Ovary (tissue), 9 donors: ENCODE data around the gene RHCG. TPM values are rescaled to one million over a fixed set of nuclear protein-coding genes. Genes with fewer than 3 reads are reported as not detected.

Experiments used
- DNase-seq, 5 donors: peaks; one replicate each; pipeline ENCODE4 v3.0.0-alpha.2; 2019 to 2020
- H3K27ac ChIP-seq, 2 donors: fragments of 200-600 bp; one replicate each; pipeline versions ENCODE4 v1.5.1 to v1.8.0; 2019 to 2022
- H3K27me3 ChIP-seq: fragments of 200-600 bp; one replicate; pipeline ENCODE4 v1.8.0; 2022
- H3K36me3 ChIP-seq: fragments of 200-600 bp; sonication (generic); one replicate; pipeline ENCODE4 v1.5.1; 2019
- H3K4me1 ChIP-seq: one replicate; pipeline ENCODE4 v1.8.1; 2013; ENCODE audit warnings: mild to moderate bottlenecking, moderate library complexity; ENCODE audit not compliant: insufficient read depth
- H3K4me3 ChIP-seq: fragments of 200-600 bp; sonication (generic); one replicate; pipeline ENCODE4 v1.5.1; 2017
- H3K9me3 ChIP-seq, 2 donors: fragments of 200-600 bp in 1 of 2; sonication (generic) in 1 of 2; one replicate each; pipeline versions ENCODE4 v1.5.1 to v1.8.1; 2013 to 2019; ENCODE audit warnings: mild to moderate bottlenecking in 1 of 2, moderate library complexity in 1 of 2
- EP300 ChIP-seq: sonication (generic); formaldehyde crosslinking; IDR thresholded peaks from one replicate; pipeline ENCODE4 v1.6.1; 2017; ENCODE audit warnings: antibody characterized with exemption
- POLR2A ChIP-seq: fragments of 450-650 bp; IDR thresholded peaks from one replicate; pipeline ENCODE4 v1.6.1; 2017; ENCODE audit warnings: antibody characterized with exemption, mild to moderate bottlenecking, moderate library complexity
- WGBS, 3 donors: extraction: QIAGEN DNeasy Blood & Tissue Kit in 1 of 3; methylation state at CpG; one replicate each; pipeline versions ENCODE4 v1.1.5 to v1.1.7; 2013 to 2017; 5-methylcytosine and 5-hydroxymethylcytosine counted together
- intact Hi-C, 4 donors: fragments of 100-400 bp; cut with DNase I; formaldehyde crosslinking; loops; one replicate each; pipeline versions ENCODE4 v1.11.0 to v1.15.1; 2022 to 2023
- polyA plus RNA-seq, 2 donors: library from polyadenylated mRNA; stranded (reverse); fragments of 200-250 nt in 1 of 2; fragments of 350-450 nt in 1 of 2; fragmentation: Illumina TruSeq in 1 of 2; extraction: RNeasy Lipid Tissue Mini Kit (QIAGEN cat#74804) in 1 of 2; gene quantifications; one replicate each; pipeline ENCODE4 v1.2.3, GENCODE V29; 2013 to 2014
- total RNA-seq, 7 donors: library from RNA; depleted of rRNA in 2 of 7; stranded (reverse); fragments of >200 nt in 2 of 7; fragmentation: NEBNext Ultra II Directional in 3 of 7; extraction: Animal tissue kit (Norgen Biotek cat#: 25700) in 3 of 7; gene quantifications; one replicate each; pipeline versions ENCODE4 v1.1.0 to v1.2.4, GENCODE V29; 2016 to 2023
- TF ChIP-seq, protein P1 (sequence below), 3 donors: fragments of 450-650 bp in 2 of 3; fragments of 200-600 bp in 1 of 3; IDR thresholded peaks; one replicate each; pipeline versions ENCODE4 v1.5.1 to v1.8.0; 2016 to 2022; ENCODE audit warnings: antibody characterized with exemption in 3 of 3, mild to moderate bottlenecking in 1 of 3
- donor health status: DM: no; HTN: no; CAD: no; lungs with moderate emphysema.
- donor health status: DM: no; HTN: no; CAD: no.
- donor health status: Bipolar disorder and iron deficiency.
- donor health status: DM: yes; HTN: yes; CAD: no.
- donor health status: DM: no; HTN: no; CAD: no.
- donor health status: DM: yes; HTN: yes; CAD: no.

RHCG gene
- total and polyA plus RNA-seq, 9 donors = 0.23 to 0.67 TPM; not detected in 7

DNA sequence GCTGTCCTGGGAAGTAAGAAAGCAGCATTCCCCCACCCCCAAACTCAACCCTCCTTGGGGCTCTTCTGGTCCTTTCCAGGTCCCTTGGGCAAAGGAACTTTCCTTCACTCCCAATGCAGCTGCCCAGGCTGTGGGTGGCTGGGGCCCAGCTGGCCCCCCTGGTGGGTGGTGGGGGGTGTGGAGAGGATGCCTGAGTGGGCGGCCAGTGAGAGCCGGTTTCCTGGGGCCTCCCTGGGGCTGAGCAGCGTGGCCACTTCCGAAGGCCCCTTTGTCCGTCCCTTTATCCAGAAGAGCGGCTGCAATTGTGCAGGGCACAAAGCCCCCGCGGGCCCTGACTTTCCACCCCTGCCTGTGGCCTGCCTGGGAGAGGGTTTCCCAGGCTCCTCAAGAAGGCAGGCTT, 61.0 kb downstream of the RHCG start:
- Histone ChIP-seq H3K27me3 (no peaks in the 10 kb centered on the region), H3K4me3 (no peak overlapping the region), H3K4me1 (no peaks in the 10 kb centered on the region), H3K9me3 (no peaks in the 10 kb centered on the region), H3K36me3 (no peaks in the 10 kb centered on the region), H3K27ac (no peak overlapping the region)
- WGBS, 3 donors = 65 to 100% (median 70%) methylated on average over 2 to 8 of the region's 8 CpGs
- no peak for DNase-seq
- TF ChIP-seq, protein P1, sequence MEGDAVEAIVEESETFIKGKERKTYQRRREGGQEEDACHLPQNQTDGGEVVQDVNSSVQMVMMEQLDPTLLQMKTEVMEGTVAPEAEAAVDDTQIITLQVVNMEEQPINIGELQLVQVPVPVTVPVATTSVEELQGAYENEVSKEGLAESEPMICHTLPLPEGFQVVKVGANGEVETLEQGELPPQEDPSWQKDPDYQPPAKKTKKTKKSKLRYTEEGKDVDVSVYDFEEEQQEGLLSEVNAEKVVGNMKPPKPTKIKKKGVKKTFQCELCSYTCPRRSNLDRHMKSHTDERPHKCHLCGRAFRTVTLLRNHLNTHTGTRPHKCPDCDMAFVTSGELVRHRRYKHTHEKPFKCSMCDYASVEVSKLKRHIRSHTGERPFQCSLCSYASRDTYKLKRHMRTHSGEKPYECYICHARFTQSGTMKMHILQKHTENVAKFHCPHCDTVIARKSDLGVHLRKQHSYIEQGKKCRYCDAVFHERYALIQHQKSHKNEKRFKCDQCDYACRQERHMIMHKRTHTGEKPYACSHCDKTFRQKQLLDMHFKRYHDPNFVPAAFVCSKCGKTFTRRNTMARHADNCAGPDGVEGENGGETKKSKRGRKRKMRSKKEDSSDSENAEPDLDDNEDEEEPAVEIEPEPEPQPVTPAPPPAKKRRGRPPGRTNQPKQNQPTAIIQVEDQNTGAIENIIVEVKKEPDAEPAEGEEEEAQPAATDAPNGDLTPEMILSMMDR (IDR thresholded peaks at IDR 0.05) = no peak
- no peak for TF ChIP-seq EP300
- no peak for TF ChIP-seq POLR2A
- intact Hi-C loops = loop anchor here in 3 of 4 donors (10.0 kb wide), 2 partner anchors 221 to 231 kb away; no protein-coding TSS in a partner anchor

DNA sequence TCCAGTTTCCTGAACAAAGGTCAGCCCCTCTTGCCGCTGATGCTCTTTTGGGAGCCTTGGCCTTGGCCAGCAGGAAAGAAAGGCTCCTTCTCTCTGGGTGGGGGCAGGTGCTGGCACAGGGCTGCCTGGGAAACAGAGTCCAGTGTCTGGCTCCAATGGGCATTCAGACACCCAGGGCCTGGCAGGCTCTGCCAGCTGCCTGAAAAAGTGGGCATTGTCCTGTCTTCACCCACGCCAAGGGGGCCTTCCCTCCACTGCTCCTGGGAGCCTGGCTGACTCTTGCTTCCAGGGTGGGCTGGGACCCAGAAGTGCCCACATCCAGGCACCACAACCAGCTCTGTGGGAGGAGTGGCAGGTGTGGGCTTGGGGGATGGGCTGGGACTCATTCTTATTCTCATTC, 62.7 kb downstream of the RHCG start:
- TF ChIP-seq, protein P1 (IDR thresholded peaks at IDR 0.05) = no peak
- no peak for TF ChIP-seq POLR2A
- TF ChIP-seq EP300 = no peak
- Histone ChIP-seq H3K36me3 (no peaks in the 10 kb centered on the region), H3K4me3 (no peak overlapping the region), H3K9me3 (no peaks in the 10 kb centered on the region), H3K27me3 (no peaks in the 10 kb centered on the region), H3K4me1 (no peaks in the 10 kb centered on the region), H3K27ac (no peak overlapping the region)
- WGBS, 3 donors = 43 to 59% (median 55%) methylated on average over 1 to 2 of the region's 2 CpGs
- no peak for DNase-seq
- intact Hi-C loops = loop anchor here in 3 of 4 donors (10.0 kb wide), 2 partner anchors 219 to 229 kb away; no protein-coding TSS in a partner anchor

DNA sequence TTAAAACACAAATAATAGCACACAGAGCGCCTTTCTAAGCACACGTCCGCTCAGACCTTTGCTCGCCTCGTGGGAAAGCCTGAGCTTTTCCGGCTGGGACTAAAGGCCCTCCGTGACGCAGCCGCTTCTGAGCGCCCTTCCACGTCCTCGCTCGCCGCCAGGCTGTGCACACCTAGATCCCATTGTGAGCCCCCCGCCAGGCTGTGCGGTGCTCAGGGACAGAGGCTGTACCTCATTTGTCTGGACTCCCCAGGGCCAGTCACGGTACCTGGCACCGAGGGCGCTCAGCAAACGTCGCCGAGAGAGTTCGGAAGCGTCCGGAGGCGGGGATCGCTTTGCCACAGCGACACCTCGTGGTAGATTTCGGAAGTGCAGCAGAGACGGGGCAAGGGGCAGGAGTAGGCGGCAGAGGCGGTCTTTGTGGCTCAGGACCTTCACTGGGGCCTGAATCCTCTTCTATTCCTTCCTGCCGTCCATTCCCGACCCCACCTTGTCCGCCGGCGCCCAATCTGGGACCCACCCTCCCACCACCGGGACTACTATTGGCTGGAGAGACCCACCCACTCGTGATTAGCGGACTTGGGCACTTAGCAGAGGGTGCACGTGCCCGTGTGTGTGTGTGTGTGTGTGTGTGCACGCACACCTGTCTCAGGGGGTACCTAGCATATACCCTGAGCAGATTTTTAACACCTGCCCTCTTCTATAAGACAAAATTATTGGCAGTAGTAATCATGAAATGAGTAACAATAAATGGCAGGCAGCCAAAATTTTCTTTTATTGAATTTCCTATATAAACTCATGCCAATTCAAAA, 65.6 kb downstream of the RHCG start:
- H3K27me3 ChIP-seq = no peaks in the 10 kb centered on the region
- peak; percentile 68 to 91 (median 83) for DNase-seq
- no peaks in the 10 kb centered on the region for H3K4me1 ChIP-seq
- intact Hi-C loops = loop anchor here (2.0 to 10.0 kb wide), 4 partner anchors 70 to 226 kb away; no protein-coding TSS in a partner anchor
- no peak overlapping the region for H3K27ac ChIP-seq
- H3K9me3 ChIP-seq = no peaks in the 10 kb centered on the region
- H3K4me3 ChIP-seq = peak overlapping the region; percentile 34
- no peaks in the 10 kb centered on the region for H3K36me3 ChIP-seq
- TF ChIP-seq EP300 (no peak), POLR2A (no peak)
- TF ChIP-seq, protein P1 (IDR thresholded peaks at IDR 0.05) = peak; percentile 90 to 96 (median 93)
- 2 to 3% (median 2%) methylated on average over 44 of the region's 44 CpGs for WGBS, 3 donors

DNA sequence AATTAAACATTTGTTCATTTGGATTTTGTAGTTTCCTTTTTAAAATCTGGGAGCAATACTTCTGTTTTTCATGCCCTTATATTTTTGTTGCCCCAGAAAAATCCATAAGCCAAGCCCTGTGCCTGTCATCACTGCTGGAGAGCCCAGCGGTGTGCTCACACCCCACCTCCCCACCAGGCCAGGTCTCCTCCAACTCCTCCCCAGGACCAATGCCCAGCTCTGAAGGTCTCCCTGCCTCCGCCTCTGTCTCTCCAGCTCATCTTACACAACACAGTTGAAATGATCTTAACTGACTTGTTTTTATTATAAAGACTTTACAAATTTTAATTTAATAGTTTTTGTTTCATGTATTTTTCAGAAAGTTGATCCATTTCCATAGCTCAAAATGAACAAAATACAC, 66.4 kb downstream of the RHCG start:
- Histone ChIP-seq H3K9me3 (no peaks in the 10 kb centered on the region), H3K4me3 (no peak overlapping the region)

More for the DNA sequence above, 66.4 kb downstream of the RHCG start:
- H3K27ac ChIP-seq = no peak overlapping the region
- DNase-seq = no peak
- no peaks in the 10 kb centered on the region for H3K4me1 ChIP-seq
- intact Hi-C loops = loop anchor here (2.0 to 10.0 kb wide), 4 partner anchors 69 to 225 kb away; no protein-coding TSS in a partner anchor
- no peaks in the 10 kb centered on the region for H3K27me3 ChIP-seq
- WGBS, 3 donors = 66 to 70% (median 70%) methylated on average over 2 of the region's 2 CpGs
- H3K36me3 ChIP-seq = no peaks in the 10 kb centered on the region
- no peak for TF ChIP-seq POLR2A
- no peak for TF ChIP-seq EP300
- TF ChIP-seq, protein P1 (IDR thresholded peaks at IDR 0.05) = no peak
